ENCODE measurements around the gene FBN1.

Gene FBN1

DNA sequence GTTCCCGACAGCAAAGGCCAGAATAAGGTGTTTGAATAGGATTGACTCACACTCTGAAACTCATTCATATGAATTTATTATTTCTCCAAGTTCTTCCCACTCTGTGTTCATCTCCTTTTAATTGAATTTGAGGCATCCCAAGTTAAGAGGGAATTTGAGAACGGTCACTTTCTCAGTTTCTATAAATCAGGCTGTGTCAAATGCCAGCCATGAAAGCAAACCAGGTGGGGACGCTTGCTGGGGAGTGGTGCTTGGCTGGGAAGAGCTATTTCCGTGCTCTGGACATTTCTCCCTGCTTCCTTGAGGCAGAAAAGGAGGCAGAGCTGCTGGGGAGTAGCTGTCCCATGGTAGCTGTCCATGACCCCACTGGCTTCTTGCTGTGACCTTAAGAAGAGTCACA, 116.6 kb downstream of the FBN1 start:
- no peaks in the 10 kb centered on the region for H3K9me3 ChIP-seq (ENCODE audit: control insufficient read depth, low read length)
- no peak overlapping the region for H2AK5ac ChIP-seq (ENCODE audit: low read length, severe bottlenecking)
- no peak overlapping the region for H3K4me2 ChIP-seq (ENCODE audit: low read length, poor library complexity, severe bottlenecking)
- H2BK5ac ChIP-seq (ENCODE audit: low read depth, low read length, poor library complexity, severe bottlenecking): no peak overlapping the region
- H2AFZ ChIP-seq (ENCODE audit: low read depth, low read length): no peak overlapping the region
- H4K91ac ChIP-seq (ENCODE audit: low read length): no peak overlapping the region
- H3K79me1 ChIP-seq (replicated peaks; ENCODE audit: low read length, poor library complexity, severe bottlenecking): peaks cover 20% of the 10 kb centered on the region
- H4K8ac ChIP-seq (ENCODE audit: low read length): no peak overlapping the region
- no peaks in the 10 kb centered on the region for H3K4me1 ChIP-seq (ENCODE audit: control insufficient read depth, insufficient read depth, low read depth, low read length)
- H3K14ac ChIP-seq (ENCODE audit: low read length in 2 of 2): no peak overlapping the region
- peaks cover 29 to 97% of the 10 kb centered on the region in 2 experiments for H3K36me3 ChIP-seq (ENCODE audit: control insufficient read depth in 1 of 2, insufficient read depth in 2 of 2, low read depth in 1 of 2, low read length in 2 of 2)
- DNase-seq: no peak
- peak overlapping the region in 1 of 2 experiments; percentile 15 for H2BK12ac ChIP-seq (ENCODE audit: low read length in 2 of 2)
- no peak overlapping the region for H2BK120ac ChIP-seq (ENCODE audit: low read depth, low read length)
- no peak overlapping the region for H3K9ac ChIP-seq (ENCODE audit: low read length)
- H3K18ac ChIP-seq (ENCODE audit: low read depth in 1 of 2, low read length in 2 of 2): peak overlapping the region in 1 of 2 experiments; percentile 16
- H3K27ac ChIP-seq (ENCODE audit: low read length, poor library complexity, severe bottlenecking): no peak overlapping the region
- H3K23ac ChIP-seq (ENCODE audit: low read length in 2 of 2): no peak overlapping the region
- no peak overlapping the region for H3K4me3 ChIP-seq (ENCODE audit: insufficient read depth in 1 of 2, low read depth in 1 of 2, low read length in 2 of 2)
- no peak overlapping the region for H2BK15ac ChIP-seq (ENCODE audit: low read depth, poor library complexity, severe bottlenecking)
- peak overlapping the region in 1 of 2 experiments; percentile 30 for H3K4ac ChIP-seq (ENCODE audit: low read depth in 1 of 2, low read length in 2 of 2)
- 95% methylated on average over 4 of the region's 4 CpGs for WGBS
- H3K27me3 ChIP-seq (ENCODE audit: control insufficient read depth in 1 of 2, insufficient read depth in 1 of 2, low read length in 2 of 2): no peaks in the 10 kb centered on the region

- Histone ChIP-seq H3K9ac (ENCODE audit: low read length) (no peak overlapping the region), H2BK120ac (ENCODE audit: low read depth, low read length) (no peak overlapping the region), H3K23ac (ENCODE audit: low read length in 2 of 2) (no peak overlapping the region), H2BK15ac (ENCODE audit: low read depth, poor library complexity, severe bottlenecking) (no peak overlapping the region), H3K4ac (ENCODE audit: low read depth in 1 of 2, low read length in 2 of 2) (peak overlapping the region in 1 of 2 experiments; percentile 51), H3K4me2 (ENCODE audit: low read length, poor library complexity, severe bottlenecking) (no peak overlapping the region), H2BK5ac (ENCODE audit: low read depth, low read length, poor library complexity, severe bottlenecking) (no peak overlapping the region), H3K27ac (ENCODE audit: low read length, poor library complexity, severe bottlenecking) (no peak overlapping the region), H3K27me3 (ENCODE audit: control insufficient read depth in 1 of 2, insufficient read depth in 1 of 2, low read length in 2 of 2) (no peaks in the 10 kb centered on the region), H2BK12ac (ENCODE audit: low read length in 2 of 2) (no peak overlapping the region), H2AK5ac (ENCODE audit: low read length, severe bottlenecking) (no peak overlapping the region), H3K14ac (ENCODE audit: low read length in 2 of 2) (no peak overlapping the region), H3K36me3 (ENCODE audit: control insufficient read depth in 1 of 2, insufficient read depth in 2 of 2, low read depth in 1 of 2, low read length in 2 of 2) (peaks cover 32 to 97% of the 10 kb centered on the region in 2 experiments), H4K8ac (ENCODE audit: low read length) (no peak overlapping the region), H4K91ac (ENCODE audit: low read length) (no peak overlapping the region), H2AFZ (ENCODE audit: low read depth, low read length) (no peak overlapping the region), H3K4me3 (ENCODE audit: insufficient read depth in 1 of 2, low read depth in 1 of 2, low read length in 2 of 2) (no peak overlapping the region), H3K18ac (ENCODE audit: low read depth in 1 of 2, low read length in 2 of 2) (no peak overlapping the region), H3K79me1 (replicated peaks; ENCODE audit: low read length, poor library complexity, severe bottlenecking) (peaks cover 23% of the 10 kb centered on the region), H3K4me1 (ENCODE audit: control insufficient read depth, insufficient read depth, low read depth, low read length) (no peaks in the 10 kb centered on the region), H3K9me3 (ENCODE audit: control insufficient read depth, low read length) (no peaks in the 10 kb centered on the region)
- peak; percentile 31 for DNase-seq
- no CpG with 5 or more reads among the region's 2 CpGs for WGBS
These were observed 118.0 kb downstream of the FBN1 start for GRCh38 chr15:48527517-48527916.

DNA sequence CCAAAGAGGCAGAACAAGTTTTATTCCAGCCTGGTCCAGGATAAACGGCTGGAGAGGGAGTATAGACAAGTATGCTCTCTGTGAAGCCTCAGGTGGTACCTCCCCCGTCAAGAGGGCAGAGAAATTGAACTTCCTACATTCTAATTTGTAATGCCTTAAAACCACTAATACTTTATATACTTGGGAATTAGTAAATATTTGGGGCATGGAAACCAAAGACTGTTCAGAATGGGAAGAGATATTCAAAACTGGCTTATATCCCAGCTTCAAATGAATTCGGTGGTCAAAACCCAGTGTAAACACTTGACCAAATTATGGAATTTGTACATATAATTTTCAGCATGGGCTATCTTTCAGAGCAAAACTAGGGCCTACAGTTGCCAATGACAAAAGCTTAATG, 122.6 kb downstream of the FBN1 start:
- Histone ChIP-seq H2BK12ac (ENCODE audit: low read length in 2 of 2) (no peak overlapping the region), H3K4me2 (ENCODE audit: low read length, poor library complexity, severe bottlenecking) (no peak overlapping the region), H2BK15ac (ENCODE audit: low read depth, poor library complexity, severe bottlenecking) (no peak overlapping the region), H4K8ac (ENCODE audit: low read length) (no peak overlapping the region), H3K4ac (ENCODE audit: low read depth in 1 of 2, low read length in 2 of 2) (no peak overlapping the region), H3K79me1 (replicated peaks; ENCODE audit: low read length, poor library complexity, severe bottlenecking) (peaks cover 25% of the 10 kb centered on the region), H3K27me3 (ENCODE audit: control insufficient read depth in 1 of 2, insufficient read depth in 1 of 2, low read length in 2 of 2) (no peaks in the 10 kb centered on the region), H2BK5ac (ENCODE audit: low read depth, low read length, poor library complexity, severe bottlenecking) (no peak overlapping the region), H3K4me1 (ENCODE audit: control insufficient read depth, insufficient read depth, low read depth, low read length) (no peaks in the 10 kb centered on the region), H3K14ac (ENCODE audit: low read length in 2 of 2) (no peak overlapping the region), H3K18ac (ENCODE audit: low read depth in 1 of 2, low read length in 2 of 2) (no peak overlapping the region), H3K9me3 (ENCODE audit: control insufficient read depth, low read length) (no peaks in the 10 kb centered on the region), H2AK5ac (ENCODE audit: low read length, severe bottlenecking) (no peak overlapping the region), H3K36me3 (ENCODE audit: control insufficient read depth in 1 of 2, insufficient read depth in 2 of 2, low read depth in 1 of 2, low read length in 2 of 2) (peaks cover 34 to 100% of the 10 kb centered on the region in 2 experiments), H4K91ac (ENCODE audit: low read length) (no peak overlapping the region), H3K4me3 (ENCODE audit: insufficient read depth in 1 of 2, low read depth in 1 of 2, low read length in 2 of 2) (no peak overlapping the region), H3K23ac (ENCODE audit: low read length in 2 of 2) (no peak overlapping the region), H3K9ac (ENCODE audit: low read length) (no peak overlapping the region), H3K27ac (ENCODE audit: low read length, poor library complexity, severe bottlenecking) (no peak overlapping the region), H2BK120ac (ENCODE audit: low read depth, low read length) (no peak overlapping the region), H2AFZ (ENCODE audit: low read depth, low read length) (no peak overlapping the region)
- 90% methylated on average over 2 of the region's 3 CpGs for WGBS
- DNase-seq: no peak

GRCh38 chr15:48522123-48522522, 123.4 kb downstream of the FBN1 start:
- DNase-seq: no peak
- no peak overlapping the region for H2BK15ac ChIP-seq (ENCODE audit: low read depth, poor library complexity, severe bottlenecking)
- no peak overlapping the region for H3K4me2 ChIP-seq (ENCODE audit: low read length, poor library complexity, severe bottlenecking)
- no peak overlapping the region for H3K27ac ChIP-seq (ENCODE audit: low read length, poor library complexity, severe bottlenecking)
- H3K18ac ChIP-seq (ENCODE audit: low read depth in 1 of 2, low read length in 2 of 2): no peak overlapping the region
- H2AK5ac ChIP-seq (ENCODE audit: low read length, severe bottlenecking): no peak overlapping the region
- H3K79me1 ChIP-seq (replicated peaks; ENCODE audit: low read length, poor library complexity, severe bottlenecking): peaks cover 25% of the 10 kb centered on the region
- no peaks in the 10 kb centered on the region for H3K9me3 ChIP-seq (ENCODE audit: control insufficient read depth, low read length)
- H3K4me1 ChIP-seq (ENCODE audit: control insufficient read depth, insufficient read depth, low read depth, low read length): no peaks in the 10 kb centered on the region
- no peak overlapping the region for H3K9ac ChIP-seq (ENCODE audit: low read length)
- H2BK5ac ChIP-seq (ENCODE audit: low read depth, low read length, poor library complexity, severe bottlenecking): no peak overlapping the region
- H4K8ac ChIP-seq (ENCODE audit: low read length): no peak overlapping the region
- no peaks in the 10 kb centered on the region for H3K27me3 ChIP-seq (ENCODE audit: control insufficient read depth in 1 of 2, insufficient read depth in 1 of 2, low read length in 2 of 2)
- H3K36me3 ChIP-seq (ENCODE audit: control insufficient read depth in 1 of 2, insufficient read depth in 2 of 2, low read depth in 1 of 2, low read length in 2 of 2): peaks cover 34 to 100% of the 10 kb centered on the region in 2 experiments
- H2BK12ac ChIP-seq (ENCODE audit: low read length in 2 of 2): no peak overlapping the region
- H3K4ac ChIP-seq (ENCODE audit: low read depth in 1 of 2, low read length in 2 of 2): no peak overlapping the region
- H3K14ac ChIP-seq (ENCODE audit: low read length in 2 of 2): no peak overlapping the region
- no peak overlapping the region for H2BK120ac ChIP-seq (ENCODE audit: low read depth, low read length)
- H2AFZ ChIP-seq (ENCODE audit: low read depth, low read length): no peak overlapping the region
- H4K91ac ChIP-seq (ENCODE audit: low read length): no peak overlapping the region
- no peak overlapping the region for H3K4me3 ChIP-seq (ENCODE audit: insufficient read depth in 1 of 2, low read depth in 1 of 2, low read length in 2 of 2)
- no peak overlapping the region for H3K23ac ChIP-seq (ENCODE audit: low read length in 2 of 2)

All from mesenchymal stem cell (in vitro differentiated cells and primary cell).